Calu3 (cell line): Measurements from ENCODE around the gene CUL5. TPM values are rescaled to one million over a fixed set of nuclear protein-coding genes. Genes with fewer than 3 reads are reported as not detected.
"Not testable (repeated sequence)": the region's sequence is repeated elsewhere in the genome, so short reads cannot be mapped to it uniquely, and the experiment has no call there.

Experiments used
- BruUV-seq: library from RNA; stranded (reverse); fragments of 400-500 nt; replicated peaks from 2 replicates; lab custom pipeline; 2021; lab: Mats Ljungman, UMichigan
- CTCF ChIA-PET: fragments of 300-600 bp; sonication (Branson Sonifier 250); formaldehyde crosslinking; loops from one replicate; lab custom pipeline; 2022; ENCODE audit warnings: antibody characterized with exemption; lab: Charles Lee
- DNase-seq: peaks from one replicate; pipeline ENCODE4 v3.0.0; 2022
- H3K27ac Mint-ChIP-seq: one replicate; pipeline ENCODE4 v1.8.0; 2022; ENCODE audit warnings: mixed read lengths; ENCODE audit not compliant: unreplicated experiment
- H3K27me3 Mint-ChIP-seq: one replicate; pipeline ENCODE4 v1.8.0; 2022; ENCODE audit warnings: mixed read lengths; ENCODE audit not compliant: unreplicated experiment
- H3K36me3 Mint-ChIP-seq: one replicate; pipeline ENCODE4 v1.8.0; 2022; ENCODE audit warnings: mild to moderate bottlenecking, moderate library complexity, mixed read lengths; ENCODE audit not compliant: insufficient read depth, unreplicated experiment
- H3K4me1 Mint-ChIP-seq: one replicate; pipeline ENCODE4 v1.8.0; 2022; ENCODE audit warnings: mild to moderate bottlenecking, low read depth, mixed read lengths; ENCODE audit not compliant: unreplicated experiment
- H3K4me3 Mint-ChIP-seq: one replicate; pipeline ENCODE4 v1.8.0; 2022; ENCODE audit warnings: mild to moderate bottlenecking, low read depth, moderate library complexity, mixed read lengths; ENCODE audit not compliant: unreplicated experiment
- H3K9me3 Mint-ChIP-seq: one replicate; pipeline ENCODE4 v1.8.0; 2022; ENCODE audit warnings: low read depth, mixed read lengths; ENCODE audit not compliant: unreplicated experiment
- intact Hi-C: fragments of 100-400 bp; cut with micrococcal nuclease; formaldehyde crosslinking; loops from one replicate; pipeline ENCODE4 v1.10.0; 2022; ENCODE audit not compliant: unreplicated experiment
- total RNA-seq: library from RNA; stranded (reverse); gene quantifications from 2 replicates; pipeline ENCODE4 v1.2.3, GENCODE V29; 2022
- TF ChIP-seq, protein P1 (sequence below): fragments of 200-600 bp; IDR thresholded peaks from one replicate; pipeline ENCODE4 v1.8.0; 2022; ENCODE audit warnings: antibody characterized with exemption; ENCODE audit not compliant: unreplicated experiment

The CUL5 gene
- total RNA-seq, 1 experiment from 2014 or later, result 17.2 TPM

DNA sequence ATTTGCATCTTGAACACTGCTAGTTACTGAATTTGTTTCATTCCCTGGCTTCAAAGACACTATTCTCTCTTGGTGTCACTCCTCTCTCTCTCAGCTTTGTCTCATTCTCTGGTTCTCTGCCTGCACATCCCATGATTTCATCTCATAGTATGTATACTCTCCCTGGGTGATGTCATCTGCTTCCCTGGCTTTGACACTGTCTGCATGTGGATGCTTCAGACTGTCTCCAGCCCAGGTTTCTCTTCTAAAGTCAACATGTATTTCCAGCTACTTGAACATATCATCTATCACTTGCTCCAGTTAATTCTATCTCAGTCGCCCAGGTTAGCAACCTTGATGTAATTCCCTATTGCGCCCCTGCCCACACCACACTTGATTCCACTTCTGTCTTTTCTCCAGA, 103.4 kb downstream of the CUL5 start:
- Mint-ChIP-seq H3K36me3 (peaks cover 18% of the 10 kb centered on the region), H3K4me3 (no peak overlapping the region), H3K9me3 (no peaks in the 10 kb centered on the region), H3K27ac (no peak overlapping the region), H3K4me1 (peaks cover 13% of the 10 kb centered on the region), H3K27me3 (no peaks in the 10 kb centered on the region)
- intact Hi-C loops, result no loop called here
- DNase-seq, result no peak
- BruUV-seq, result no TSS peak
- TF ChIP-seq, protein P1, sequence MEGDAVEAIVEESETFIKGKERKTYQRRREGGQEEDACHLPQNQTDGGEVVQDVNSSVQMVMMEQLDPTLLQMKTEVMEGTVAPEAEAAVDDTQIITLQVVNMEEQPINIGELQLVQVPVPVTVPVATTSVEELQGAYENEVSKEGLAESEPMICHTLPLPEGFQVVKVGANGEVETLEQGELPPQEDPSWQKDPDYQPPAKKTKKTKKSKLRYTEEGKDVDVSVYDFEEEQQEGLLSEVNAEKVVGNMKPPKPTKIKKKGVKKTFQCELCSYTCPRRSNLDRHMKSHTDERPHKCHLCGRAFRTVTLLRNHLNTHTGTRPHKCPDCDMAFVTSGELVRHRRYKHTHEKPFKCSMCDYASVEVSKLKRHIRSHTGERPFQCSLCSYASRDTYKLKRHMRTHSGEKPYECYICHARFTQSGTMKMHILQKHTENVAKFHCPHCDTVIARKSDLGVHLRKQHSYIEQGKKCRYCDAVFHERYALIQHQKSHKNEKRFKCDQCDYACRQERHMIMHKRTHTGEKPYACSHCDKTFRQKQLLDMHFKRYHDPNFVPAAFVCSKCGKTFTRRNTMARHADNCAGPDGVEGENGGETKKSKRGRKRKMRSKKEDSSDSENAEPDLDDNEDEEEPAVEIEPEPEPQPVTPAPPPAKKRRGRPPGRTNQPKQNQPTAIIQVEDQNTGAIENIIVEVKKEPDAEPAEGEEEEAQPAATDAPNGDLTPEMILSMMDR, result no peak
- CTCF ChIA-PET, result no interaction called here

DNA sequence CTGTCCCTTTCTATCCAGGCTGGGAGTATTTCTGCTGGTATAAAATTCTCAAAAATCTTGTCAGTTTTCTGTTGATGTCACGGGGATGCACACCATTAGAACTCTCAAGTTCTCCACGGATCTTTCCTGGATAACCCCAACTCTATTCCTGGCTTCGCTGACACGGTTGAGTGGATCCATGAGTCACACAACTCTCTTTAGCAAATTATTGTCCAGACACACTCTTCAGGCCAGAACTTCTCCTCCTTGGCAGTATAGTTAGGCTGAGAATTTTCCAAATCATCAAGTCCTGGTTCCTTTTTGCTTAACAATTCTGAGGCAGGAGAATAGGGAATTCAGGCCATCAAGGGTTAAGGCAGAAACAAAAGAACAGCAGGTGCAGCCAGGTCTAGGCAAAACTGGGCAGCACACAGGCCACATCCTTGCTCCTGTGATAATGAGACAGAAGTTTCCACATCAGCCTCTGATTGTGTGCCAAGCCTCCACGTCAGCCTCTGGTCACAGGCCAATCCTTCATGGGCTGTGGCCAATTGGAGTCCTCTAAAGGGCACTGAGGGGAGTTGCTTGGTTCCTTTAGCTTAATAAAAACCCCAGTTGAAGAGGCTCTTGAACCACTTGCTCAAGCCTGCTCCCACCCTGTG, 106.9 kb downstream of the CUL5 start:
- TF ChIP-seq, protein P1, result no peak
- no TSS peak for BruUV-seq
- no peaks in the 10 kb centered on the region for H3K27me3 Mint-ChIP-seq
- intact Hi-C loops, result loop anchor here (5.0 kb wide), 1 partner anchor 542 kb away; no protein-coding TSS in a partner anchor
- H3K9me3 Mint-ChIP-seq, result no peaks in the 10 kb centered on the region
- H3K36me3 Mint-ChIP-seq, result peaks cover 18% of the 10 kb centered on the region
- peak; percentile 65 for DNase-seq
- peaks cover 13% of the 10 kb centered on the region for H3K4me1 Mint-ChIP-seq
- no peak overlapping the region for H3K4me3 Mint-ChIP-seq
- H3K27ac Mint-ChIP-seq, result peak overlapping the region; percentile 73
- CTCF ChIA-PET, result no interaction called here

DNA sequence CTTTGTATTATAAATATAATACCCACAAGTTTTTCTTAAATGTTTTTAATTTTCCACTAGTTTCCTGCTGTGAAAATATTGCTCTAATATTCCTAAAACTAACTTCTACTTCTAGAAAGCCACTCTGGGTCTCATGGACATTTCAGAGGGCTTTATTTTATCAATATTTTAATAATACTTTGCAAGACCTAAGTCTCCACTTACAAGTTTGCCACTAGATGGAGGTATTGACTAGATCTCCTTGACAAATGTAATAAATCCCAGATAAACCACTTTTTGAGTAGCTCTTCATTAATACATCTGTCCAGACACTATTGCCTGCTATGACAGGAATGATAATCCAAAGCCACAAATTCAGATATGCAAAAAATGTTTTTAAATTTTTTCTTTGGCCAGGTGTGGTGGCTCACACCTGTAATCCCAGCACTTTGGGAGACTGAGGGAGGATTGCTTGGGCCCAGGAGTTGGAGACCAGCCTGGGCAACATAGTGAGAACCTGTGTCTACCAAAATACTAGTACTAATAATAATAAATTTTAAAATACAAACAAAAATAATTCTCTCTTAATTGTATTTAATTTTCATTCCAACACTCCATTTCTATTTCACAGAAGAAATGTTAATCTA, 109.2 kb downstream of the CUL5 start:
- Mint-ChIP-seq H3K9me3 (no peaks in the 10 kb centered on the region), H3K36me3 (peaks cover 28% of the 10 kb centered on the region), H3K27me3 (no peaks in the 10 kb centered on the region), H3K4me3 (no peak overlapping the region), H3K27ac (no peak overlapping the region), H3K4me1 (peaks cover 22% of the 10 kb centered on the region)
- intact Hi-C loops, result loop anchor here (5.0 kb wide), 1 partner anchor 539 kb away; no protein-coding TSS in a partner anchor
- TF ChIP-seq, protein P1, result no peak
- DNase-seq, result no peak
- CTCF ChIA-PET, result no interaction called here
- no TSS peak for BruUV-seq

GRCh38 chr11:108120936-108121273, 112.2 kb downstream of the CUL5 start:
- H3K36me3 Mint-ChIP-seq, result peaks cover 21% of the 10 kb centered on the region
- CTCF ChIA-PET, H3K27ac Mint-ChIP-seq, H3K27me3 Mint-ChIP-seq, BruUV-seq, DNase-seq, H3K9me3 Mint-ChIP-seq, intact Hi-C loops: not testable (repeated sequence)
- H3K4me1 Mint-ChIP-seq, result peaks cover 22% of the 10 kb centered on the region
- peak overlapping the region; percentile 82 for H3K4me3 Mint-ChIP-seq
